K562 (cell line): Measurements from ENCODE around the gene NEU3. TPM values are rescaled to one million over a fixed set of nuclear protein-coding genes. Genes with fewer than 3 reads are reported as not detected.

Source experiments
- CBX5 ChIP-seq: IDR thresholded peaks from 2 replicates; pipeline ENCODE4 v1.6.1; 2014; ENCODE audit warnings: low read depth, borderline replicate concordance
- CREB3L1 ChIP-seq: fragments of 450-650 bp; IDR thresholded peaks from 2 replicates; pipeline ENCODE4 v1.6.1; 2014; ENCODE audit warnings: low read depth, mild to moderate bottlenecking, moderate library complexity, borderline replicate concordance
- KHSRP ChIP-seq: fragments of 450-650 bp; IDR thresholded peaks from 2 replicates; pipeline ENCODE4 v1.6.1; 2017
- KLF16 ChIP-seq: IDR thresholded peaks from 2 replicates; pipeline ENCODE4 v1.6.1; 2016; ENCODE audit warnings: antibody characterized with exemption
- MBD1 ChIP-seq: fragments of 250-450 bp; sonication (Bioruptor Pico); IDR thresholded peaks from 2 replicates; pipeline ENCODE4 v1.8.0; 2022; ENCODE audit warnings: inconsistent platforms
- MCM3 ChIP-seq: fragments of 450-650 bp; IDR thresholded peaks from 2 replicates; pipeline ENCODE4 v1.6.1; 2016
- NFIX ChIP-seq: fragments of 250-450 bp; sonication (Bioruptor Pico); IDR thresholded peaks from 2 replicates; pipeline ENCODE4 v1.4.0; 2020; ENCODE audit warnings: low read depth, mild to moderate bottlenecking, moderate library complexity
- RFX7 ChIP-seq: fragments of 250-450 bp; sonication (Bioruptor Pico); IDR thresholded peaks from 2 replicates; pipeline ENCODE4 v1.5.1; 2021; ENCODE audit warnings: mild to moderate bottlenecking
- TAL1 ChIP-seq: fragments of 450-650 bp; IDR thresholded peaks from 2 replicates; pipeline ENCODE4 v1.6.1; 2016; ENCODE audit warnings: mild to moderate bottlenecking
- TCF3 ChIP-seq: sonication (generic); formaldehyde crosslinking; IDR thresholded peaks from 2 replicates; pipeline ENCODE4 v1.4.0; 2020; ENCODE audit warnings: mild to moderate bottlenecking, missing genetic modification reagents
- TEAD2 ChIP-seq: fragments of 450-650 bp; IDR thresholded peaks from 2 replicates; pipeline ENCODE4 v1.6.1; 2016; ENCODE audit warnings: missing genetic modification characterization, control low read depth, missing compliant biosample characterization
- ZBED1 ChIP-seq: IDR thresholded peaks from 2 replicates; pipeline ENCODE4 v1.6.1; 2014
- ZNF24 ChIP-seq: fragments of 450-650 bp; IDR thresholded peaks from 2 replicates; pipeline ENCODE4 v1.6.1; 2016
- ZNF717 ChIP-seq: fragments of 250-450 bp; sonication (Bioruptor Pico); IDR thresholded peaks from 2 replicates; pipeline ENCODE4 v1.5.0; 2021
- ZZZ3 ChIP-seq: fragments of 450-650 bp; IDR thresholded peaks from 2 replicates; pipeline ENCODE4 v1.6.1; 2016; ENCODE audit warnings: antibody characterized with exemption, mild to moderate bottlenecking, moderate library complexity
- polyA plus RNA-seq, 8 experiments: library from polyadenylated mRNA; depleted of rRNA in 4 of 8; stranded (reverse) in 5 of 8; unstranded in 3 of 8; fragments of >200 nt; fragmentation: Nextera tagmentation in 2 of 8; fragmentation: Illumina TruSeq in 1 of 8; extraction: Ambion mirVana in 2 of 8; extraction: Trizol in 1 of 8; gene quantifications; 2 replicates each; pipeline versions ENCODE4 v1.2.1 to v1.2.3, GENCODE V29; 2011 to 2014; ENCODE audit warnings: inconsistent platforms in 1 of 8, missing spikeins in 1 of 8
- total RNA-seq, 7 experiments: library from RNA; depleted of rRNA in 6 of 7; stranded (reverse); fragments of >200 nt in 6 of 7; fragmentation: Illumina TruSeq in 2 of 7; extraction: Trizol in 2 of 7; gene quantifications; 2 replicates each; pipeline versions ENCODE4 v1.2.1 to v1.2.3, GENCODE V29; 2011 to 2021; ENCODE audit warnings: low replicate concordance in 1 of 7
- TF ChIP-seq, protein P1 (sequence below): fragments of 450-650 bp; IDR thresholded peaks from 2 replicates; pipeline ENCODE4 v1.6.1; 2016; ENCODE audit warnings: low read depth

NEU3 gene
- total and polyA plus RNA-seq, 9 of the 15 experiments (the other 6 are each of a cell fraction or from before 2014, with no cell fraction given): 6.2 to 41.3 (median 31.1) TPM

DNA sequence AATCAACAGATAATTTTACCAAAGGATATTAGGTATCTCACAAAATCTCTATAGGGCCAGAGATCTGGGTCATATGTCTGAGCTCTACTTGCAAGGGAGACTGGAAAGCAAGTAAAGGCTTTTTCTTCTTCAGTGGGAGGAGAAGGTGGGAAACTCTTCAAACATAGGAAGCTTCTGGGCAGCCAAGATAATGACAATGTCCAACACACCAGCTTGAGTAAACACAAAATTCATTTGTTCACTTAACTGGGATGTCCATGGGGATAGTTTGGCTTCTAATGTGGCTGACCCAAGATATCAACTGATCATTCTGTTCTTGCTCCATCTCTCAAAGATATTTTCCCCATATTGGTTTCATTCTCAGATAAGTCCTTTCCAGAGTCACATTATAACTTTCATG is 70.6 kb downstream of the NEU3 start (continued):
- TF ChIP-seq TEAD2 (tag) (no peak), NFIX (CRISPR knock-in tag) (no peak), KLF16 (0 out of 2 replicates have a peak, but pooled peaks have one; percentile 6), RFX7 (CRISPR knock-in tag) (no peak), KHSRP (no peak), CBX5 (no peak), TAL1 (peak; percentile 81), ZNF24 (peak; percentile 96), TCF3 (peak; percentile 80), CREB3L1 (no peak), ZBED1 (no peak), ZZZ3 (no peak), ZNF717 (CRISPR knock-in tag) (no peak), MBD1 (no peak), MCM3 (no peak)
- TF ChIP-seq, protein P1, sequence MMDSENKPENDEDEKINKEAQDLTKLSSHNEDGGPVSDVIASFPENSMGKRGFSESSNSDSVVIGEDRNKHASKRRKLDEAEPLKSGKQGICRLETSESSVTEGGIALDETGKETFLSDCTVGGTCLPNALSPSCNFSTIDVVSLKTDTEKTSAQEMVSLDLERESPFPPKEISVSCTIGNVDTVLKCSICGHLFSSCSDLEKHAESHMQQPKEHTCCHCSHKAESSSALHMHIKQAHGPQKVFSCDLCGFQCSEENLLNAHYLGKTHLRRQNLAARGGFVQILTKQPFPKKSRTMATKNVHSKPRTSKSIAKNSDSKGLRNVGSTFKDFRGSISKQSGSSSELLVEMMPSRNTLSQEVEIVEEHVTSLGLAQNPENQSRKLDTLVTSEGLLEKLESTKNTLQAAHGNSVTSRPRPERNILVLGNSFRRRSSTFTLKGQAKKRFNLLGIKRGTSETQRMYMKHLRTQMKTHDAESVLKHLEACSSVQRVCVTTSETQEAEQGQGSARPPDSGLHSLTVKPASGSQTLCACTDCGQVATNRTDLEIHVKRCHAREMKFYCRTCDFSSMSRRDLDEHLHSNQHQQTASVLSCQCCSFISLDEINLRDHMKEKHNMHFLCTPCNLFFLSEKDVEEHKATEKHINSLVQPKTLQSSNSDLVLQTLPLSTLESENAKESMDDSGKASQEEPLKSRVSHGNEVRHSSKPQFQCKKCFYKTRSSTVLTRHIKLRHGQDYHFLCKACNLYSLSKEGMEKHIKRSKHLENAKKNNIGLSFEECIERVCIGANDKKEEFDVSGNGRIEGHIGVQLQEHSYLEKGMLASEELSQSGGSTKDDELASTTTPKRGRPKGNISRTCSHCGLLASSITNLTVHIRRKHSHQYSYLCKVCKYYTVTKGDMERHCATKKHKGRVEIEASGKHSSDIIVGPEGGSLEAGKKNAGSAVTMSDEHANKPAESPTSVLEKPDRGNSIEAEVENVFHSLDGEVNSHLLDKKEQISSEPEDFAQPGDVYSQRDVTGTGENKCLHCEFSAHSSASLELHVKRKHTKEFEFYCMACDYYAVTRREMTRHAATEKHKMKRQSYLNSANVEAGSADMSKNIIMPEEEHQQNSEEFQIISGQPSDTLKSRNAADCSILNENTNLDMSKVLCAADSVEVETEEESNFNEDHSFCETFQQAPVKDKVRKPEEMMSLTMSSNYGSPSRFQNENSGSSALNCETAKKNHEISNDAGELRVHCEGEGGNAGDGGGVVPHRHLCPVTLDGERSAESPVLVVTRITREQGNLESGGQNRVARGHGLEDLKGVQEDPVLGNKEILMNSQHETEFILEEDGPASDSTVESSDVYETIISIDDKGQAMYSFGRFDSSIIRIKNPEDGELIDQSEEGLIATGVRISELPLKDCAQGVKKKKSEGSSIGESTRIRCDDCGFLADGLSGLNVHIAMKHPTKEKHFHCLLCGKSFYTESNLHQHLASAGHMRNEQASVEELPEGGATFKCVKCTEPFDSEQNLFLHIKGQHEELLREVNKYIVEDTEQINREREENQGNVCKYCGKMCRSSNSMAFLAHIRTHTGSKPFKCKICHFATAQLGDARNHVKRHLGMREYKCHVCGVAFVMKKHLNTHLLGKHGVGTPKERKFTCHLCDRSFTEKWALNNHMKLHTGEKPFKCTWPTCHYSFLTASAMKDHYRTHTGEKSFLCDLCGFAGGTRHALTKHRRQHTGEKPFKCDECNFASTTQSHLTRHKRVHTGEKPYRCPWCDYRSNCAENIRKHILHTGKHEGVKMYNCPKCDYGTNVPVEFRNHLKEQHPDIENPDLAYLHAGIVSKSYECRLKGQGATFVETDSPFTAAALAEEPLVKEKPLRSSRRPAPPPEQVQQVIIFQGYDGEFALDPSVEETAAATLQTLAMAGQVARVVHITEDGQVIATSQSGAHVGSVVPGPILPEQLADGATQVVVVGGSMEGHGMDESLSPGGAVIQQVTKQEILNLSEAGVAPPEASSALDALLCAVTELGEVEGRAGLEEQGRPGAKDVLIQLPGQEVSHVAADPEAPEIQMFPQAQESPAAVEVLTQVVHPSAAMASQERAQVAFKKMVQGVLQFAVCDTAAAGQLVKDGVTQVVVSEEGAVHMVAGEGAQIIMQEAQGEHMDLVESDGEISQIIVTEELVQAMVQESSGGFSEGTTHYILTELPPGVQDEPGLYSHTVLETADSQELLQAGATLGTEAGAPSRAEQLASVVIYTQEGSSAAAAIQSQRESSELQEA: no peak
